Right lobe of liver (tissue), 6 donors: Measurements from ENCODE around the gene MATN1. TPM values are rescaled to one million over a fixed set of nuclear protein-coding genes. Genes with fewer than 3 reads are reported as not detected.

Experiments used
- ATAC-seq, 4 donors: fragments of 200-7000 bp; cut with Tn5 transposase; one replicate each; pipeline ENCODE4 v1.9.1; 2020; ENCODE audit warnings: mild to moderate bottlenecking in 4 of 4, moderate library complexity in 4 of 4
- DNase-seq, 3 donors: peaks; one replicate each; pipeline ENCODE4 v3.0.0-alpha.2; 2020
- H3K27ac ChIP-seq, 3 donors: fragments of 200-600 bp; one replicate each; pipeline ENCODE4 v1.8.0; 2022
- H3K27me3 ChIP-seq, 2 donors: fragments of 200-600 bp; one replicate each; pipeline ENCODE4 v1.8.0; 2022
- H3K36me3 ChIP-seq, 4 donors: fragments of 200-600 bp; sonication (generic) in 1 of 4; one replicate each; pipeline versions ENCODE4 v1.5.1 to v1.8.0; 2017 to 2022; ENCODE audit warnings: control low read depth in 1 of 4
- H3K4me1 ChIP-seq, 4 donors: fragments of 200-600 bp; sonication (generic) in 1 of 4; one replicate each; pipeline versions ENCODE4 v1.5.1 to v1.8.0; 2017 to 2022; ENCODE audit warnings: control low read depth in 1 of 4
- H3K4me3 ChIP-seq, 3 donors: fragments of 200-600 bp; one replicate each; pipeline ENCODE4 v1.8.0; 2022
- H3K9me3 ChIP-seq, 4 donors: fragments of 200-600 bp; sonication (generic) in 1 of 4; one replicate each; pipeline versions ENCODE4 v1.5.1 to v1.8.0; 2017 to 2022; ENCODE audit warnings: control low read depth in 1 of 4
- CTCF ChIP-seq, 4 donors: fragments of 200-600 bp in 3 of 4; fragments of 450-650 bp in 1 of 4; IDR thresholded peaks; one replicate each; pipeline versions ENCODE4 v1.5.1 to v1.8.0; 2016 to 2022; ENCODE audit warnings: antibody characterized with exemption in 4 of 4, mild to moderate bottlenecking in 2 of 4
- POLR2A ChIP-seq: fragments of 450-650 bp; IDR thresholded peaks from one replicate; pipeline ENCODE4 v1.6.1; 2017; ENCODE audit warnings: antibody characterized with exemption, mild to moderate bottlenecking
- WGBS: methylation state at CpG from one replicate; pipeline ENCODE4 v1.1.6; 2018; ENCODE audit warnings: low coverage, low lambda C conversion rate; ENCODE audit not compliant: insufficient coverage; ENCODE audit errors: missing lambda C conversion rate; 5-methylcytosine and 5-hydroxymethylcytosine counted together
- intact Hi-C, 2 donors: fragments of 100-400 bp; cut with DNase I; formaldehyde crosslinking; loops; one replicate each; pipeline versions ENCODE4 v1.11.2 to v1.14.1; 2022
- total RNA-seq, 6 experiments: library from RNA; depleted of rRNA in 2 of 6; stranded (reverse); fragments of >200 nt in 2 of 6; fragmentation: NEBNext Ultra II Directional in 3 of 6; extraction: Animal tissue kit (Norgen Biotek cat#: 25700) in 3 of 6; gene quantifications; one replicate each; pipeline versions ENCODE4 v1.1.0 to v1.2.4, GENCODE V29; 2016 to 2023
- donor health status: DM: no; HTN: yes; CAD: no.
- donor health status: DM: no; HTN: no; CAD: no.
- donor health status: DM: no; HTN: no; CAD: no.
- donor health status: DM: no; HTN: yes; CAD: no.
- donor health status: DM: no; HTN: yes; CAD: no.

MATN1 gene
- total RNA-seq, 6 experiments from 2014 or later, result not detected

GRCh38 chr1:30757352-30758120, 34.2 kb upstream of the MATN1 start, which contains the start of gene LAPTM5:
Gene LAPTM5, minus strand, starts transcription at chr1:30757774. Its CDS starts 29 bp downstream, at chr1:30757745.
- Histone ChIP-seq H3K9me3 (no peaks in the 10 kb centered on the region), H3K36me3 (no peaks in the 10 kb centered on the region), H3K4me1 (peaks cover 0 to 7% (median 0%) of the 10 kb centered on the region in 4 donors), H3K27ac (peak within 1 kb of the TSS; percentile 58 to 88 (median 80)), H3K27me3 (no peaks in the 10 kb centered on the region), H3K4me3 (peak within 1 kb of the TSS; percentile 33 to 46 (median 34))
- ATAC-seq (peak; percentile 63 to 73 (median 69)), DNase-seq (peak; percentile 70 to 83 (median 78))
- WGBS, result 40% methylated on average over 1 of the region's 21 CpGs
- intact Hi-C loops, result no loop called here
- TF ChIP-seq POLR2A (peak; percentile 69), CTCF (IDR thresholded peaks at IDR 0.05) (no peak)

- DNase-seq, result peak; percentile 66 to 78 (median 67)
- peak; percentile 68 to 72 (median 68) for ATAC-seq
- peaks cover 0 to 7% (median 0%) of the 10 kb centered on the region in 4 donors for H3K4me1 ChIP-seq
- no peaks in the 10 kb centered on the region for H3K27me3 ChIP-seq
- H3K27ac ChIP-seq, result peak overlapping the region; percentile 58 to 88 (median 80)
- peak overlapping the region; percentile 33 to 46 (median 34) for H3K4me3 ChIP-seq
- no peaks in the 10 kb centered on the region for H3K9me3 ChIP-seq
- no peak for TF ChIP-seq CTCF (IDR thresholded peaks at IDR 0.05)
- TF ChIP-seq POLR2A, result peak; percentile 31
- intact Hi-C loops, result no loop called here
- H3K36me3 ChIP-seq, result no peaks in the 10 kb centered on the region
- WGBS, result 40% methylated on average over 5 of the region's 17 CpGs
Measured at GRCh38 chr1:30756545-30757351, 33.4 kb upstream of the MATN1 start.

- no CpG with 5 or more reads among the region's 4 CpGs for WGBS
- H3K27ac ChIP-seq, result peak overlapping the region; percentile 36 to 51 (median 43)
- DNase-seq, result no peak
- ATAC-seq, result no peak
- intact Hi-C loops, result no loop called here
- TF ChIP-seq CTCF (IDR thresholded peaks at IDR 0.05), result no peak
- TF ChIP-seq POLR2A, result no peak
- H3K27me3 ChIP-seq, result no peaks in the 10 kb centered on the region
- H3K4me1 ChIP-seq, result peaks cover 0 to 7% (median 0%) of the 10 kb centered on the region in 4 donors
- no peaks in the 10 kb centered on the region for H3K9me3 ChIP-seq
- no peaks in the 10 kb centered on the region for H3K36me3 ChIP-seq
- peak overlapping the region; percentile 18 to 46 (median 33) for H3K4me3 ChIP-seq
Measured at GRCh38 chr1:30756206-30756544, 32.8 kb upstream of the MATN1 start.

GRCh38 chr1:30755746-30756145, 32.4 kb upstream of the MATN1 start:
- no peaks in the 10 kb centered on the region for H3K36me3 ChIP-seq
- peak overlapping the region; percentile 36 to 51 (median 43) for H3K27ac ChIP-seq
- no peaks in the 10 kb centered on the region for H3K9me3 ChIP-seq
- WGBS, result no CpG with 5 or more reads among the region's 4 CpGs
- peak in 1 of 3 donors; percentile 27 for DNase-seq
- ATAC-seq, result no peak
- H3K27me3 ChIP-seq, result no peaks in the 10 kb centered on the region
- peak overlapping the region; percentile 18 to 46 (median 33) for H3K4me3 ChIP-seq
- no peak for TF ChIP-seq CTCF (IDR thresholded peaks at IDR 0.05)
- no peak for TF ChIP-seq POLR2A
- H3K4me1 ChIP-seq, result peaks cover 0 to 7% (median 0%) of the 10 kb centered on the region in 4 donors
- intact Hi-C loops, result no loop called here
